DND-41 (cell line): Measurements from ENCODE around the gene ZNF326.
A peak's percentile ranks its signal among the peaks of the same experiment; 100 is the strongest.

ENCODE experiments used
- ATAC-seq: fragments of 200-7000 bp; cut with Tn5 transposase; 3 replicates; pipeline ENCODE4 v1.9.1; 2021; ENCODE audit warnings: low read depth; ENCODE audit not compliant: insufficient read depth
- DNase-seq: peaks from one replicate; pipeline ENCODE4 v3.0.0-alpha.2; 2020
- H2AFZ ChIP-seq: 2 replicates; pipeline ENCODE4 v1.6.0; 2012; ENCODE audit warnings: low read depth, low read length
- H3K27ac ChIP-seq: 2 replicates; pipeline ENCODE4 v1.5.1; 2012; ENCODE audit warnings: low read length, inconsistent platforms
- H3K27me3 ChIP-seq: fragments of 200-600 bp; sonication (generic); 2 replicates; pipeline ENCODE4 v1.6.0; 2012; ENCODE audit warnings: low read length, mild to moderate bottlenecking, inconsistent platforms; ENCODE audit not compliant: insufficient read depth, poor library complexity
- H3K36me3 ChIP-seq: 2 replicates; pipeline ENCODE4 v1.5.1; 2012; ENCODE audit warnings: low read length, inconsistent platforms; ENCODE audit not compliant: insufficient read depth
- H3K4me1 ChIP-seq: 2 replicates; pipeline ENCODE4 v1.5.1; 2012; ENCODE audit warnings: mild to moderate bottlenecking, low read length; ENCODE audit not compliant: insufficient read depth
- H3K4me2 ChIP-seq: 2 replicates; pipeline ENCODE4 v1.6.0; 2012; ENCODE audit warnings: mild to moderate bottlenecking, moderate library complexity, low read length, inconsistent platforms; ENCODE audit not compliant: insufficient read depth
- H3K4me3 ChIP-seq, 2 experiments: fragments of 200-600 bp in 1 of 2; shearing (Covaris generic) in 1 of 2; 2 replicates each; pipeline ENCODE4 v1.5.1; 2012 to 2016; ENCODE audit warnings: inconsistent platforms in 2 of 2, low read length in 2 of 2, mild to moderate bottlenecking in 2 of 2, low read depth in 1 of 2, moderate library complexity in 1 of 2
- H3K79me2 ChIP-seq: 2 replicates; pipeline ENCODE4 v1.6.0; 2012; ENCODE audit warnings: low read length, inconsistent platforms; ENCODE audit not compliant: insufficient read depth
- H3K9ac ChIP-seq: 2 replicates; pipeline ENCODE4 v1.6.0; 2012; ENCODE audit warnings: low read depth, mild to moderate bottlenecking, inconsistent platforms, low read length, moderate library complexity
- H3K9me3 ChIP-seq: 2 replicates; pipeline ENCODE4 v1.5.1; 2012; ENCODE audit warnings: low read length, moderate library complexity, mild to moderate bottlenecking, inconsistent platforms; ENCODE audit not compliant: insufficient read depth, severe bottlenecking
- H4K20me1 ChIP-seq: 2 replicates; pipeline ENCODE4 v1.6.0; 2012; ENCODE audit warnings: low read length; ENCODE audit not compliant: insufficient read depth
- CTCF ChIP-seq: IDR thresholded peaks from 2 replicates; pipeline ENCODE4 v1.5.1; 2012; ENCODE audit warnings: borderline replicate concordance, low read length, moderate library complexity, mild to moderate bottlenecking; ENCODE audit not compliant: poor library complexity, severe bottlenecking; ENCODE audit errors: extremely low read depth
- EZH2 ChIP-seq: IDR thresholded peaks from 3 replicates; pipeline ENCODE4 v1.6.1; 2012; ENCODE audit warnings: borderline replicate concordance, low read depth, mild to moderate bottlenecking, moderate library complexity, low read length, inconsistent platforms; ENCODE audit not compliant: severe bottlenecking

ZNF326 gene

GRCh38 chr1:89962024-89962741 is 32.7 kb upstream of the ZNF326 start:
- H3K27ac ChIP-seq: peak overlapping the region; percentile 24; the same call in 1 of the 2 replicates
- DNase-seq (no peak), ATAC-seq (no peak)

GRCh38 chr1:89962742-89963075 is 32.2 kb upstream of the ZNF326 start:
- TF ChIP-seq CTCF (no peak), EZH2 (no peak)
- no peak for ATAC-seq

More at GRCh38 chr1:89962024-89962741, 32.7 kb upstream of the ZNF326 start:
- Histone ChIP-seq H3K4me2 (no peak overlapping the region), H3K27me3 (no peaks in the 10 kb centered on the region), H4K20me1 (no peaks in the 10 kb centered on the region), H3K9me3 (no peaks in the 10 kb centered on the region), H3K79me2 (no peaks in the 10 kb centered on the region), H2AFZ (no peak overlapping the region), H3K36me3 (no peaks in the 10 kb centered on the region), H3K9ac (no peak overlapping the region), H3K4me1 (peaks cover 42% of the 10 kb centered on the region), H3K4me3 (no peak overlapping the region)
- TF ChIP-seq EZH2 (no peak), CTCF (no peak)

GRCh38 chr1:89965193-89965768 is 29.6 kb upstream of the ZNF326 start:
- peaks cover 24% of the 10 kb centered on the region for H3K4me1 ChIP-seq
- no peaks in the 10 kb centered on the region for H3K36me3 ChIP-seq
- H3K4me3 ChIP-seq: no peak overlapping the region
- no peaks in the 10 kb centered on the region for H3K9me3 ChIP-seq
- H3K79me2 ChIP-seq: no peaks in the 10 kb centered on the region
- no peak overlapping the region for H3K4me2 ChIP-seq
- no peak overlapping the region for H2AFZ ChIP-seq
- H3K27me3 ChIP-seq: no peaks in the 10 kb centered on the region
- no peak overlapping the region for H3K9ac ChIP-seq
- H4K20me1 ChIP-seq: no peaks in the 10 kb centered on the region
- DNase-seq (no peak), ATAC-seq (no peak)
- TF ChIP-seq EZH2 (no peak), CTCF (no peak)
- no peak overlapping the region for H3K27ac ChIP-seq

More at GRCh38 chr1:89962742-89963075, 32.2 kb upstream of the ZNF326 start:
- H4K20me1 ChIP-seq: no peaks in the 10 kb centered on the region
- no peak for DNase-seq
- no peaks in the 10 kb centered on the region for H3K36me3 ChIP-seq
- no peaks in the 10 kb centered on the region for H3K79me2 ChIP-seq
- H3K4me3 ChIP-seq: no peak overlapping the region
- no peak overlapping the region for H3K27ac ChIP-seq
- H3K27me3 ChIP-seq: no peaks in the 10 kb centered on the region
- H3K9me3 ChIP-seq: no peaks in the 10 kb centered on the region
- no peak overlapping the region for H2AFZ ChIP-seq
- H3K4me1 ChIP-seq: peaks cover 37% of the 10 kb centered on the region
- no peak overlapping the region for H3K9ac ChIP-seq
- H3K4me2 ChIP-seq: no peak overlapping the region
